CD4-positive, alpha-beta memory T cell (primary cell): ENCODE measurements around the gene NOS1. TPM values are rescaled to one million over a fixed set of nuclear protein-coding genes. Genes with fewer than 3 reads are reported as not detected.
"Not testable (repeated sequence)": the region's sequence is repeated elsewhere in the genome, so short reads cannot be mapped to it uniquely, and the experiment has no call there.

Experiments
- CTCF ChIA-PET: fragments of 350-600 bp; sonication (Branson Sonifier 250); formaldehyde crosslinking; loops from one replicate; lab custom pipeline; 2021; ENCODE audit warnings: inconsistent platforms; ENCODE audit not compliant: partially characterized antibody; lab: Charles Lee
- POLR2A ChIA-PET: fragments of 350-600 bp; sonication (Branson Sonifier 250); formaldehyde crosslinking; loops from one replicate; lab custom pipeline; 2021; ENCODE audit not compliant: partially characterized antibody; lab: Charles Lee
- DNase-seq, 5 donors: peaks; one replicate each; pipeline versions ENCODE4 v3.0.0 to v3.0.0-alpha.2; 2020 to 2022; ENCODE audit warnings: mixed read lengths in 1 of 5
- H3K27ac ChIP-seq: one replicate; pipeline ENCODE4 v1.7.0; 2013; ENCODE audit warnings: low read depth, low read length
- H3K27me3 ChIP-seq: 2 replicates; pipeline ENCODE4 v1.7.0; 2013; ENCODE audit warnings: mild to moderate bottlenecking, low read length, moderate library complexity; ENCODE audit not compliant: insufficient read depth
- H3K36me3 ChIP-seq: 2 replicates; pipeline ENCODE4 v1.7.0; 2013; ENCODE audit warnings: mild to moderate bottlenecking, low read length, moderate library complexity; ENCODE audit not compliant: insufficient read depth
- H3K4me1 ChIP-seq: 2 replicates; pipeline ENCODE4 v1.7.0; 2013; ENCODE audit warnings: mild to moderate bottlenecking, low read length, moderate library complexity; ENCODE audit not compliant: insufficient read depth
- H3K4me3 ChIP-seq, 2 donors: one replicate each; pipeline ENCODE4 v1.7.0; 2013; ENCODE audit warnings: low read length in 2 of 2, mild to moderate bottlenecking in 1 of 2
- H3K9me3 ChIP-seq, 2 donors: one replicate each; pipeline ENCODE4 v1.7.0; 2013; ENCODE audit warnings: low read length in 2 of 2, control low read depth in 1 of 2; ENCODE audit not compliant: control insufficient read depth in 1 of 2
- H3K27ac Mint-ChIP-seq, 7 donors: one replicate each; pipeline ENCODE4 v1.8.0; 2020 to 2021; ENCODE audit warnings: mixed read lengths in 7 of 7, mild to moderate bottlenecking in 6 of 7, inconsistent platforms in 3 of 7, moderate library complexity in 3 of 7
- H3K27me3 Mint-ChIP-seq, 2 donors: one replicate each; pipeline ENCODE4 v1.8.0; 2020 to 2021; ENCODE audit warnings: mixed read lengths in 2 of 2
- H3K36me3 Mint-ChIP-seq, 2 donors: one replicate each; pipeline ENCODE4 v1.8.0; 2020 to 2021; ENCODE audit warnings: mixed read lengths in 2 of 2, inconsistent platforms in 1 of 2, mild to moderate bottlenecking in 1 of 2
- H3K4me1 Mint-ChIP-seq, 4 donors: one replicate each; pipeline ENCODE4 v1.8.0; 2020 to 2021; ENCODE audit warnings: mixed read lengths in 4 of 4, mild to moderate bottlenecking in 1 of 4
- H3K4me3 Mint-ChIP-seq, 8 donors: one replicate each; pipeline ENCODE4 v1.8.0; 2020 to 2021; ENCODE audit warnings: mixed read lengths in 8 of 8, mild to moderate bottlenecking in 7 of 8, moderate library complexity in 6 of 8, inconsistent platforms in 3 of 8
- H3K9me3 Mint-ChIP-seq, 8 donors: one replicate each; pipeline ENCODE4 v1.8.0; 2020 to 2021; ENCODE audit warnings: mixed read lengths in 8 of 8, mild to moderate bottlenecking in 5 of 8, inconsistent platforms in 3 of 8, moderate library complexity in 1 of 8
- intact Hi-C: fragments of 100-400 bp; cut with micrococcal nuclease; formaldehyde crosslinking; loops from one replicate; pipeline ENCODE4 v1.15.1; 2023
- polyA plus RNA-seq, 2 donors: library from polyadenylated mRNA; unstranded; fragments of 300-500 nt; fragmentation: Illumina TruSeq; gene quantifications; one replicate each; pipeline ENCODE4 v1.2.3, GENCODE V29; 2021
- total RNA-seq, 2 experiments: library from RNA; stranded (reverse); gene quantifications; one replicate each; pipeline ENCODE4 v1.2.3, GENCODE V29; 2021

Gene NOS1
- total and polyA plus RNA-seq, 4 experiments from 2014 or later, result not detected

GRCh38 chr12:117387832-117388231, 26.4 kb upstream of the NOS1 start:
- Mint-ChIP-seq H3K4me3 (no peak overlapping the region), H3K27me3 (peaks cover 0 to 4% of the 10 kb centered on the region in 2 donors), H3K27ac (no peak overlapping the region), H3K36me3 (no peaks in the 10 kb centered on the region), H3K4me1 (no peaks in the 10 kb centered on the region), H3K9me3 (peaks cover 0 to 2% (median 0%) of the 10 kb centered on the region in 8 donors)
- CTCF ChIA-PET, result no interaction called here
- Histone ChIP-seq H3K9me3 (no peaks in the 10 kb centered on the region), H3K36me3 (no peaks in the 10 kb centered on the region), H3K4me3 (no peak overlapping the region), H3K27ac (no peak overlapping the region), H3K4me1 (no peaks in the 10 kb centered on the region), H3K27me3 (no peaks in the 10 kb centered on the region)
- DNase-seq, result no peak
- intact Hi-C loops, result no loop called here
- POLR2A ChIA-PET, result no interaction called here

- intact Hi-C loops, result no loop called here
- H3K4me3 Mint-ChIP-seq, result no peak overlapping the region
- H3K4me1 Mint-ChIP-seq, result no peaks in the 10 kb centered on the region
- Histone ChIP-seq H3K9me3 (no peaks in the 10 kb centered on the region), H3K27ac (no peak overlapping the region), H3K4me1 (no peaks in the 10 kb centered on the region), H3K27me3 (no peaks in the 10 kb centered on the region), H3K4me3 (no peak overlapping the region), H3K36me3 (no peaks in the 10 kb centered on the region)
- peaks cover 0 to 2% (median 0%) of the 10 kb centered on the region in 8 donors for H3K9me3 Mint-ChIP-seq
- H3K27me3 Mint-ChIP-seq, result peaks cover 0 to 4% of the 10 kb centered on the region in 2 donors
- H3K36me3 Mint-ChIP-seq, result no peaks in the 10 kb centered on the region
- no peak overlapping the region for H3K27ac Mint-ChIP-seq
- no peak for DNase-seq
- POLR2A ChIA-PET, result no interaction called here
- CTCF ChIA-PET, result no interaction called here
Observed at GRCh38 chr12:117384735-117385134, 23.3 kb upstream of the NOS1 start.

- POLR2A ChIA-PET, result no interaction called here
- CTCF ChIA-PET, result interaction anchor here (2.2 kb wide), 1 partner anchor 13 kb away, joined by 8 read pairs; no protein-coding TSS in a partner anchor
- peaks cover 0 to 6% of the 10 kb centered on the region in 2 donors for H3K27me3 Mint-ChIP-seq
Observed at GRCh38 chr12:117380083-117380482, 18.7 kb upstream of the NOS1 start.

GRCh38 chr12:117377758-117378157, 16.3 kb upstream of the NOS1 start:
- Mint-ChIP-seq H3K4me3 (no peak overlapping the region), H3K9me3 (peaks cover 0 to 23% (median 4%) of the 10 kb centered on the region in 8 donors), H3K27me3 (peaks cover 0 to 4% of the 10 kb centered on the region in 2 donors), H3K36me3 (no peaks in the 10 kb centered on the region), H3K27ac (no peak overlapping the region), H3K4me1 (no peaks in the 10 kb centered on the region)
- ChIA-PET POLR2A (no interaction called here), CTCF (interaction anchor here (1.1 kb wide), 1 partner anchor 9 kb away, joined by 3 read pairs; no protein-coding TSS in a partner anchor)
- H3K27ac ChIP-seq, result no peak overlapping the region
- no peaks in the 10 kb centered on the region for H3K4me1 ChIP-seq
- no peak for DNase-seq
- H3K4me3 ChIP-seq, result no peak overlapping the region
- H3K27me3 ChIP-seq, result no peaks in the 10 kb centered on the region
- no peaks in the 10 kb centered on the region for H3K36me3 ChIP-seq
- H3K9me3 ChIP-seq, result peaks cover 0 to 4% of the 10 kb centered on the region in 2 donors
- intact Hi-C loops, result no loop called here

More at GRCh38 chr12:117380083-117380482, 18.7 kb upstream of the NOS1 start:
- Mint-ChIP-seq H3K4me3 (no peak overlapping the region), H3K9me3 (peaks cover 0 to 20% (median 4%) of the 10 kb centered on the region in 8 donors), H3K27ac (no peak overlapping the region), H3K36me3 (no peaks in the 10 kb centered on the region), H3K4me1 (no peaks in the 10 kb centered on the region)
- no peaks in the 10 kb centered on the region for H3K27me3 ChIP-seq
- no peaks in the 10 kb centered on the region for H3K36me3 ChIP-seq
- DNase-seq, result no peak
- intact Hi-C loops, result no loop called here
- no peaks in the 10 kb centered on the region for H3K4me1 ChIP-seq
- no peak overlapping the region for H3K27ac ChIP-seq
- no peak overlapping the region for H3K4me3 ChIP-seq
- peaks cover 0 to 4% of the 10 kb centered on the region in 2 donors for H3K9me3 ChIP-seq

GRCh38 chr12:117370588-117370987, 9.2 kb upstream of the NOS1 start:
- Mint-ChIP-seq H3K4me3 (no peak overlapping the region), H3K27me3 (peaks cover 5 to 10% of the 10 kb centered on the region in 2 donors), H3K9me3 (peaks cover 0 to 8% (median 2%) of the 10 kb centered on the region in 8 donors), H3K36me3 (no peaks in the 10 kb centered on the region), H3K4me1 (no peaks in the 10 kb centered on the region), H3K27ac (no peak overlapping the region)
- ChIA-PET CTCF (no interaction called here), POLR2A (no interaction called here)
- H3K9me3 ChIP-seq, result no peaks in the 10 kb centered on the region
- H3K27ac ChIP-seq, result no peak overlapping the region
- no peaks in the 10 kb centered on the region for H3K27me3 ChIP-seq
- no peaks in the 10 kb centered on the region for H3K4me1 ChIP-seq
- intact Hi-C loops, result no loop called here
- H3K36me3 ChIP-seq, result no peaks in the 10 kb centered on the region
- no peak overlapping the region for H3K4me3 ChIP-seq
- no peak for DNase-seq

- H3K4me1 ChIP-seq, H3K4me3 ChIP-seq, DNase-seq, H3K9me3 ChIP-seq, H3K27ac ChIP-seq, H3K4me1 Mint-ChIP-seq, H3K4me3 Mint-ChIP-seq, H3K36me3 Mint-ChIP-seq, H3K27ac Mint-ChIP-seq, H3K27me3 ChIP-seq, POLR2A ChIA-PET, H3K36me3 ChIP-seq, H3K9me3 Mint-ChIP-seq, CTCF ChIA-PET: not testable (repeated sequence)
- intact Hi-C loops, result loop anchor here (5.0 kb wide), 1 partner anchor 467 kb away; no protein-coding TSS in a partner anchor
- H3K27me3 Mint-ChIP-seq, result peaks cover 5 to 12% of the 10 kb centered on the region in 2 donors
Observed at GRCh38 chr12:117370000-117370399, 8.6 kb upstream of the NOS1 start.

- Histone ChIP-seq H3K27me3 (no peaks in the 10 kb centered on the region), H3K4me3 (no peak overlapping the region), H3K9me3 (no peaks in the 10 kb centered on the region), H3K4me1 (no peaks in the 10 kb centered on the region), H3K36me3 (no peaks in the 10 kb centered on the region), H3K27ac (no peak overlapping the region)
- Mint-ChIP-seq H3K4me1 (no peaks in the 10 kb centered on the region), H3K36me3 (no peaks in the 10 kb centered on the region), H3K4me3 (no peak overlapping the region), H3K27me3 (peaks cover 19 to 28% of the 10 kb centered on the region in 2 donors), H3K27ac (no peak overlapping the region), H3K9me3 (peaks cover 0 to 9% (median 2%) of the 10 kb centered on the region in 8 donors)
- DNase-seq, result peak in 2 of 5 donors; percentile 17 to 19
- POLR2A ChIA-PET, result no interaction called here
- intact Hi-C loops, result loop anchor here (5.0 kb wide), 1 partner anchor 470 kb away; no protein-coding TSS in a partner anchor
- CTCF ChIA-PET, result interaction anchor here (0.7 to 3.2 kb wide), 5 partner anchors 9 to 490 kb away, joined by 3 to 27 read pairs (median 4); no protein-coding TSS in a partner anchor
Observed at GRCh38 chr12:117367006-117367638, 5.7 kb upstream of the NOS1 start.
